Measurements from ENCODE around the gene DARS2.
"Not testable (repeated sequence)": the region's sequence is repeated elsewhere in the genome, so short reads cannot be mapped to it uniquely, and the experiment has no call there.

Gene DARS2, protein sequence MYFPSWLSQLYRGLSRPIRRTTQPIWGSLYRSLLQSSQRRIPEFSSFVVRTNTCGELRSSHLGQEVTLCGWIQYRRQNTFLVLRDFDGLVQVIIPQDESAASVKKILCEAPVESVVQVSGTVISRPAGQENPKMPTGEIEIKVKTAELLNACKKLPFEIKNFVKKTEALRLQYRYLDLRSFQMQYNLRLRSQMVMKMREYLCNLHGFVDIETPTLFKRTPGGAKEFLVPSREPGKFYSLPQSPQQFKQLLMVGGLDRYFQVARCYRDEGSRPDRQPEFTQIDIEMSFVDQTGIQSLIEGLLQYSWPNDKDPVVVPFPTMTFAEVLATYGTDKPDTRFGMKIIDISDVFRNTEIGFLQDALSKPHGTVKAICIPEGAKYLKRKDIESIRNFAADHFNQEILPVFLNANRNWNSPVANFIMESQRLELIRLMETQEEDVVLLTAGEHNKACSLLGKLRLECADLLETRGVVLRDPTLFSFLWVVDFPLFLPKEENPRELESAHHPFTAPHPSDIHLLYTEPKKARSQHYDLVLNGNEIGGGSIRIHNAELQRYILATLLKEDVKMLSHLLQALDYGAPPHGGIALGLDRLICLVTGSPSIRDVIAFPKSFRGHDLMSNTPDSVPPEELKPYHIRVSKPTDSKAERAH

GRCh38 chr1:173824315-173825081 is at the start of gene DARS2, which contains the start of gene CENPL:
Gene DARS2 (plus strand): TSS chr1:173824673. CDS start chr1:173825230, 557 bp downstream.
Gene CENPL (minus strand): TSS chr1:173824883. CDS start chr1:173811299, 13,584 bp downstream.
- Mint-ChIP-seq H3K27me3 (no peaks in the 10 kb centered on the region), H3K27ac (peak within 1 kb of the TSS; percentile 99), H3K9me3 (no peaks in the 10 kb centered on the region), H3K4me1 (peaks cover 20 to 47% of the 10 kb centered on the region in 2 donors), H3K4me3 (peak within 1 kb of the TSS; percentile 93 to 98), H3K36me3 (peaks cover 16 to 23% of the 10 kb centered on the region in 2 donors)
- DNase-seq (peak; percentile 92), ATAC-seq (replicated peaks) (peak; percentile 87 to 89)

GRCh38 chr1:173775578-173776226 is 48.8 kb upstream of the DARS2 start:
- Mint-ChIP-seq H3K4me3 (no peak overlapping the region), H3K27me3 (no peaks in the 10 kb centered on the region), H3K36me3 (peaks cover 40 to 56% of the 10 kb centered on the region in 2 donors), H3K9me3 (no peaks in the 10 kb centered on the region), H3K27ac (no peak overlapping the region), H3K4me1 (peaks cover 0 to 2% of the 10 kb centered on the region in 2 donors)
- no peak for DNase-seq
- no peak for ATAC-seq (replicated peaks)

DNA sequence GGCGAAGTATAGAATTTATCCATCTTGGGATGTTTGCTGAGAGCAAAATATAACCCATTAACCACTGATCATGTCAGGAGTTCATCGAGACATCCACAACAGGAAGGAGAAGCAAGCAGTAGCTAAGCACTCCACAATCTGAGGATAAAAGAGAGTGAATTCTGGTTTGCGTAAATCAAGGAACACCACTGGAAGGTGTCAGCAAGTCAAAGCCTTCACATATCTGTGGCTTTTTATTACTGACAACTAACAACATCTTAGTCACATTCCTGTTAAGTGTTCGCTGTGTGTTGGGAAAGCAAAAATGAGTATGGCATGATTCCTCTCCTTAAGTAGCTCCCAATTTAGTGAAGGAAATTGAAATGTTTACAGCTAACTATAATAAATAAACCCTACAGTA is 44.5 kb upstream of the DARS2 start:
- Mint-ChIP-seq H3K27ac (no peak overlapping the region), H3K4me3 (no peak overlapping the region), H3K36me3 (peaks cover 48 to 54% of the 10 kb centered on the region in 2 donors), H3K4me1 (peaks cover 0 to 2% of the 10 kb centered on the region in 2 donors), H3K9me3 (no peaks in the 10 kb centered on the region), H3K27me3 (no peaks in the 10 kb centered on the region)
- DNase-seq: no peak
- no peak for ATAC-seq (replicated peaks)

- H3K27ac Mint-ChIP-seq: no peak overlapping the region
- H3K4me3 Mint-ChIP-seq: no peak overlapping the region
- DNase-seq (no peak), ATAC-seq (replicated peaks) (no peak)
- H3K36me3 Mint-ChIP-seq: peaks cover 18 to 29% of the 10 kb centered on the region in 2 donors
- H3K9me3 Mint-ChIP-seq: no peaks in the 10 kb centered on the region
- no peaks in the 10 kb centered on the region for H3K4me1 Mint-ChIP-seq
- no peaks in the 10 kb centered on the region for H3K27me3 Mint-ChIP-seq
Measured at GRCh38 chr1:173784997-173785396, 39.5 kb upstream of the DARS2 start.

GRCh38 chr1:173789841-173790240 is 34.6 kb upstream of the DARS2 start:
- DNase-seq: no peak
- Mint-ChIP-seq H3K4me1 (no peaks in the 10 kb centered on the region), H3K27me3 (no peaks in the 10 kb centered on the region), H3K4me3 (no peak overlapping the region), H3K9me3 (no peaks in the 10 kb centered on the region), H3K27ac (no peak overlapping the region), H3K36me3 (peaks cover 11 to 23% of the 10 kb centered on the region in 2 donors)
- no peak for ATAC-seq (replicated peaks)

- no peak for ATAC-seq (replicated peaks)
Measured at GRCh38 chr1:173798078-173798477, 26.4 kb upstream of the DARS2 start.

GRCh38 chr1:173799995-173800394 is 24.5 kb upstream of the DARS2 start:
- H3K4me1 Mint-ChIP-seq: not testable (repeated sequence)

More at GRCh38 chr1:173798078-173798477, 26.4 kb upstream of the DARS2 start:
- Mint-ChIP-seq H3K36me3 (peaks cover 10 to 22% of the 10 kb centered on the region in 2 donors), H3K4me3 (no peak overlapping the region), H3K4me1 (peaks cover 0 to 6% of the 10 kb centered on the region in 2 donors), H3K27ac (no peak overlapping the region), H3K9me3 (no peaks in the 10 kb centered on the region), H3K27me3 (no peaks in the 10 kb centered on the region)
- no peak for DNase-seq

GRCh38 chr1:173802961-173803360 is 21.5 kb upstream of the DARS2 start:
- H3K4me3 Mint-ChIP-seq: no peak overlapping the region
- peaks cover 0 to 6% of the 10 kb centered on the region in 2 donors for H3K4me1 Mint-ChIP-seq
- DNase-seq: no peak
- no peaks in the 10 kb centered on the region for H3K27me3 Mint-ChIP-seq
- no peak overlapping the region for H3K27ac Mint-ChIP-seq
- peaks cover 16 to 24% of the 10 kb centered on the region in 2 donors for H3K36me3 Mint-ChIP-seq
- no peak for ATAC-seq (replicated peaks)
- no peaks in the 10 kb centered on the region for H3K9me3 Mint-ChIP-seq

More at GRCh38 chr1:173799995-173800394, 24.5 kb upstream of the DARS2 start:
- H3K27me3 Mint-ChIP-seq; DNase-seq; H3K4me3 Mint-ChIP-seq; ATAC-seq (replicated peaks); H3K9me3 Mint-ChIP-seq; H3K27ac Mint-ChIP-seq: not testable (repeated sequence)
- H3K36me3 Mint-ChIP-seq: peaks cover 12 to 21% of the 10 kb centered on the region in 2 donors

DNA sequence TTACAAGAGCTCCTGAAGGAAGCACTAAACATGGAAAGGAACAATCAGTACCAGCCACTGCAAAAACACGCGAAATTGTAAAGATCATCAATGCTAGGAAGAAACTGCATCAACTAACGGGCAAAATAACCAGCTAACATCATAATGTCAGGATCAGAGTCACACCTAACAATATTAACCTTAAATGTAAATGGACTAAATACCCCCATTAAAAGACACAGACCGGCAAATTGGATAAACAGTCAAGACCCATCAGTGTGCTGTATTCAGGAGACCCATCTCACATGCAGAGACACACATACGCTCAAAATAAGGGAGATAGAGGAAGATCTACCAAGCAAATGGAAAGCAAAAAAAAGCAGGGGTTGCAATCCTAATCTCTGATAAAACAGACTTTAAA is 10.8 kb upstream of the DARS2 start:
- ATAC-seq (replicated peaks); H3K9me3 Mint-ChIP-seq; H3K4me3 Mint-ChIP-seq; DNase-seq; H3K27ac Mint-ChIP-seq; H3K27me3 Mint-ChIP-seq: not testable (repeated sequence)
- Mint-ChIP-seq H3K4me1 (peaks cover 18 to 33% of the 10 kb centered on the region in 2 donors), H3K36me3 (peaks cover 38 to 58% of the 10 kb centered on the region in 2 donors)

- Mint-ChIP-seq H3K36me3 (peaks cover 30 to 44% of the 10 kb centered on the region in 2 donors), H3K27me3 (no peaks in the 10 kb centered on the region), H3K9me3 (peaks cover 0 to 3% of the 10 kb centered on the region in 2 donors), H3K4me3 (no peak overlapping the region), H3K4me1 (peaks cover 24 to 45% of the 10 kb centered on the region in 2 donors), H3K27ac (no peak overlapping the region)
- no peak for DNase-seq
- ATAC-seq (replicated peaks): no peak
Measured at GRCh38 chr1:173818459-173818858, 6.0 kb upstream of the DARS2 start.

- Mint-ChIP-seq H3K27ac (no peak overlapping the region), H3K36me3 (peaks cover 20 to 24% of the 10 kb centered on the region in 2 donors), H3K4me1 (peaks cover 16 to 33% of the 10 kb centered on the region in 2 donors), H3K9me3 (no peaks in the 10 kb centered on the region), H3K27me3 (no peaks in the 10 kb centered on the region), H3K4me3 (no peak overlapping the region)
- no peak for DNase-seq
- no peak for ATAC-seq (replicated peaks)
Measured at GRCh38 chr1:173821680-173822079, 2.8 kb upstream of the DARS2 start.

DNA sequence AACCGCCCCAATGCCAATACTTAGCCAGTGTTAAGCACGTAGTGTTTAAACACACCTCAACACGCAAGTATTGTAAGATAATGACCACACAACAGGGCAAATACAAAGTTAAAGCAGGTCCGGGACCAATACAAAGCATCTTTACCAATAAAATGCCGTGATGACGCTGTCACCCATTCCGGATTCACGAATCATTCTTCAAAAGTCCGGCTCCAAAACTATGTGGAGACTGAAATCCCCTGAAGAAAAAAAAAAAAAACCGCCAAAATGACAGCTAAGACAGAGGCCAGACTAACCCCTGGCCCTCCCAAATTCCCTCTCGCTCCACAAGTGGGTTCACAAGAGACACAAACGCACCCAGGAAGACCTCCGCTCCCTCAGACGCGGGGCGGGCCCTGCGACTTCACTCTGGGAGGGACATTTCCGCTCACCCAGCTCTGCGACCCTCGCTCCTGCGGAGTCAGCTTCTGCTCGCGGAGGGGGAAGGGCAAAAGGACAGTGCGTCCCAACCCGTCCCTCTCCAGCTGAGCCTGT is 625 bp upstream of the DARS2 start:
- Mint-ChIP-seq H3K4me3 (peak overlapping the region; percentile 93 to 98), H3K27ac (peak overlapping the region; percentile 99), H3K36me3 (peaks cover 13 to 20% of the 10 kb centered on the region in 2 donors), H3K27me3 (no peaks in the 10 kb centered on the region), H3K9me3 (no peaks in the 10 kb centered on the region), H3K4me1 (peaks cover 20 to 43% of the 10 kb centered on the region in 2 donors)
- DNase-seq (no peak), ATAC-seq (replicated peaks) (peak in 1 of 2 donors; percentile 40)

DNA sequence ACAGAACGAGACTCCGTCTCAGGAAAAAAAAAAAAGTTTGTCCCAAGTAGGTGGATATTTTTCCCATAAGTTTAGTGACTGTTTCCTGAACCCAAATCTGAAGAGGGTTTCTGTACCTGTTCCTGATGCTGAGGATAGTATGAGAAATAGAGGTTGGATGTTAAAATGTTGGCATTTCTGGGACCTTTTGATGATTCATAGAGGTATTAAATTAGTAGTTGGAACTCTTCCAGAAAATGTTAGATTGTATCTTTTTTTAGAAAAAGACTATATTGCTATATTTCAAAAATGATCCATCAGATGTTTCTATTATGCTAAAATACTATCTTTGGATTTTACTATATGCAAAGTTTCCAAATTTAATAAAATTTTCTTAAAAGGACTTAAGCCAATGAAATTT is 3.1 kb downstream of the DARS2 start:
- Mint-ChIP-seq H3K36me3 (peaks cover 8 to 21% of the 10 kb centered on the region in 2 donors), H3K9me3 (no peaks in the 10 kb centered on the region)

More for the DNA sequence above, 3.1 kb downstream of the DARS2 start:
- ATAC-seq (replicated peaks): no peak
- DNase-seq: no peak
- Mint-ChIP-seq H3K27ac (no peak overlapping the region), H3K27me3 (no peaks in the 10 kb centered on the region), H3K4me1 (peaks cover 13 to 36% of the 10 kb centered on the region in 2 donors), H3K4me3 (no peak overlapping the region)
